Stimulated activated CD4-positive, alpha-beta T cell treated with anti-CD3 and anti-CD28 coated beads, Interleukin-12 subunit alpha, Interleukin-12 subunit beta, amount 100 ng/mL, for 24 hours (primary cell): Measurements from ENCODE around the gene STK11.
"Not testable (repeated sequence)": the region's sequence is repeated elsewhere in the genome, so short reads cannot be mapped to it uniquely, and the experiment has no call there.

Experiments used
- DNase-seq, 2 experiments: peaks; one replicate each; pipeline ENCODE4 v3.0.0-alpha.2; 2020; ENCODE audit warnings: low read depth in 2 of 2

STK11 gene

GRCh38 chr19:1169411-1169791 is 36.2 kb upstream of the STK11 start:
- DNase-seq, result no peak

GRCh38 chr19:1169921-1170885 is 35.4 kb upstream of the STK11 start:
- no peak for DNase-seq

- DNase-seq, result no peak
These were observed 34.4 kb upstream of the STK11 start for GRCh38 chr19:1170938-1171754.

GRCh38 chr19:1171755-1172352 is 33.7 kb upstream of the STK11 start:
- no peak for DNase-seq

- no peak for DNase-seq
These were observed 33.0 kb upstream of the STK11 start for GRCh38 chr19:1172353-1173158.

GRCh38 chr19:1173159-1173844 is 32.3 kb upstream of the STK11 start:
- no peak for DNase-seq

- peak; percentile 89 to 93 for DNase-seq
These were observed 31.5 kb upstream of the STK11 start, which contains the start of gene SBNO2 for GRCh38 chr19:1173845-1174809. Gene SBNO2 (minus strand): TSS chr19:1174268. CDS start chr19:1154276, 19,992 bp downstream.

- DNase-seq, result no peak
These were observed 28.1 kb upstream of the STK11 start for GRCh38 chr19:1177322-1178114.

- no peak for DNase-seq
These were observed 24.0 kb upstream of the STK11 start for GRCh38 chr19:1181606-1182005.

GRCh38 chr19:1182068-1182467 is 23.5 kb upstream of the STK11 start:
- no peak for DNase-seq

GRCh38 chr19:1182727-1183126 is 22.9 kb upstream of the STK11 start:
- no peak for DNase-seq

GRCh38 chr19:1183543-1184172 is 21.9 kb upstream of the STK11 start:
- DNase-seq, result no peak

GRCh38 chr19:1189419-1189818 is 16.2 kb upstream of the STK11 start:
- peak in 1 of 2 experiments; percentile 42 for DNase-seq

- no peak for DNase-seq
These were observed 6.0 kb upstream of the STK11 start for GRCh38 chr19:1199531-1199930.

GRCh38 chr19:1200614-1201013 is 5.0 kb upstream of the STK11 start:
- DNase-seq, result not testable (repeated sequence)

GRCh38 chr19:1206150-1206863 is 729 bp downstream of the STK11 start:
- no peak for DNase-seq

GRCh38 chr19:1206864-1207450 is 1.4 kb downstream of the STK11 start:
- DNase-seq, result no peak
